Stimulated activated CD4-positive, alpha-beta T cell treated with anti-CD3 and anti-CD28 coated beads, TNF-alpha, amount 100 ng/mL, for 1 hour (primary cell): ENCODE results near the gene TAS2R1.
"Not testable (repeated sequence)": the region's sequence is repeated elsewhere in the genome, so short reads cannot be mapped to it uniquely, and the experiment has no call there.

Experiments used
- DNase-seq, 3 donors: peaks; one replicate each; pipeline ENCODE4 v3.0.0-alpha.2; 2020; ENCODE audit warnings: low read depth in 3 of 3, low spot score in 1 of 3

TAS2R1 gene

DNA sequence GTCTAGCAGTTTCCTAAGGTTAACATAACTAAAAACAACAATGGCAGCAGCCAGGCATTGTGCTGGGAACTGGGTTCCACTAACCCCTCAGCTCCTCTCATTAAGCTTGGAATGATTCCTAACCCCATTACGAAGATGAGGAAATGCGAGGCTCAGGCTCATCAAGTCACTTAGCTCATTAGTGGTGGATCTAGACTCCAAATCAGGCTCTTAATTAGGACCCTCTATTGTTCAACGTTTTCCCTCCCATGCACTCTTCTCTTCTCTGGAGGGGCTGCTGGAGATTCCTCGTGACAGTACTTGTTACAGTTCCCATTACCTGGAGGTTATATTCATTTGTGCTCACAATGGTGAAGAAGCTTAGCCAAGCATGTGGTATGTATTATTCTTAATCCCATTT is 6.5 kb downstream of the TAS2R1 start:
- DNase-seq = no peak

GRCh38 chr5:9622971-9623421 is 7.2 kb downstream of the TAS2R1 start:
- DNase-seq = no peak

GRCh38 chr5:9621379-9621903 is 8.7 kb downstream of the TAS2R1 start:
- no peak for DNase-seq

DNA sequence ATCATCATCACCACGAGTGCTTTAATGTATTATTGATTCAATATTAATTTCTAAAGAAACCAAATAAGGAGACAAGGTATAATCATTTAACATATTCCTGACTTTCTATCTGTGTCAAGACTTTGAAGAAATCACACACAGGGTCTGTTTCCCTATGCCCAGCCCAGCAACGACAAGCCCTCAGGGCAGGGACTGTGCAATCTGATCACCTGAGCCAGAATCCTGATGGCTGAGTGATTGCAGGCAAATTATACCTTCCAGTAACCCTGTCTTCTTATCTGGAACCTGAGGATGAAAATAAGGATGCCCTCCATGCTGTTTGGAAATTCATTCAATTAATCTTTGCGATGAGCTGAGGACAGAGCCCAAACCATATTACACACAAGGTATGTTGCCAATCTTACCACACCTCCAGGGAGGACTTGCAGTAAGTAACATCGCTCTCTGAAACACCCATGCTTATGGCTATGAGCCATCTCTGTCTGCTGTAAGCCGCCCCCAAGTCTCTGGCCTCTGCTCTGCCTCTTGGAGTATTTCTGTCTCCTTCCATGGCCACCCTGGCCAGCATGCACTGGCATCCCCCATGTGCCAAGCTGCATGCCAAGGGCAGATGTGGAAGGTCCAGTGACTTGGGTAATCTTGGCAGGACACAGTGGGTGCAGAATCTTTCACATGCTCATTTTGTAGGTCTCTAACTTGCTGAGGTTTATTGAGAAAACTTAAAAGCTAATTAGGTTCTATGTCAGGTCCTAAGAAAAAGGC is 10.6 kb downstream of the TAS2R1 start:
- DNase-seq = no peak

DNA sequence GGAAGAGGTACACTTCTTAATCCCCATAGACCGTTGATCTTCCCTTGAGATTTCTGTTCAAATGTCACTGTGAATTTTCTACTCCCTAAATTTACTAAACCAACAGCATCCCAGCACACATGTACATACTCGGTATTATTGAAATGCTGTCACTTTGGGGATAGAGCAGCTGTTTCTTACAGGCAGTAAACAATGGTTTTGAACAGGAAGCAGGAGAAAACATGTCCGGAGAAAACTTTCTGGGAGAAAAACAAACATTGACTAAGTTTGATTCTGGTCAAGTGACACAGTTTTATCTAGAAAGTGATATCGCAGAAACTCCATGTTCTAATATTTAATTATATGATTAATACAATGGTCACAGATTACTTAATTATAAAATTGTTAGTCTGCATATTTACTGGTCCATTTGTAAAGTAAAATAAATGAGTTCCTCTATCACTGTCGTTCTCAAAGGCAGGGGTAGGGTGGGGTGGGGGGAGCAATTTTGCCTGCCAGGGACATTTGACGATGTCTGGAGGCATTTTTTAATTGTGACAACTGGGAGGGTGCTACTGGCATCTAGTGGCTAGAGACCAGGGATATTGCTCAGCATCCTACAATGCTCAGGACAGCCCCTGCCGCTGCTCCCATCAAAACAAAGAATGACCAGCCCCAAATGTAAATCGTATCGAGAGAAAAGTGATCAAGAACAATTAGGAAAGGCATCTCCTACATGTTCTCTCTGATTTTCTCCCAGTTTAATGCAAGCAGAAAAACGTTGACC is 12.2 kb downstream of the TAS2R1 start:
- no peak for DNase-seq

- no peak for DNase-seq
Observed at GRCh38 chr5:9617221-9617620, 12.9 kb downstream of the TAS2R1 start.

GRCh38 chr5:9615331-9615730 is 14.8 kb downstream of the TAS2R1 start:
- no peak for DNase-seq

DNA sequence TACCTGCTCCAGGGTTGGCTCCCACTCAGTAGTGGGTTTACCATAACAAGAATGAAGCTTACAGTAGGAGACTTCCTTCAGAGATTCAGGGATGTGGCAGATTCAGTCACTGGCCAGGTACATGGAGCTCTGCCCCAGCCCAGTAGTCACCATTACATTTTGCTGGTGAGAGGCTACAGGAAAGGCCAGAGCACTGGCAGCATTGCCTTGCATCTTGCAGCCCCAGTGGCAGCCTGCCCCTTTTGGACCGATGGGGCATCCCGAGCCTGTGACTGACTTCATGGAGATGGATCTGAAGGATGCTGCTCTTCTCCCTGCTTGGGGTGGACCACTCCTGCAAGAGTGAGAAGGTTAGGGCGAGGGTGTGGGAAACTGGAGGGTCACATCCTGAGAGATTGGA is 16.8 kb downstream of the TAS2R1 start:
- DNase-seq = no peak

- DNase-seq = no peak
Observed at GRCh38 chr5:9610969-9611368, 19.2 kb downstream of the TAS2R1 start.

DNA sequence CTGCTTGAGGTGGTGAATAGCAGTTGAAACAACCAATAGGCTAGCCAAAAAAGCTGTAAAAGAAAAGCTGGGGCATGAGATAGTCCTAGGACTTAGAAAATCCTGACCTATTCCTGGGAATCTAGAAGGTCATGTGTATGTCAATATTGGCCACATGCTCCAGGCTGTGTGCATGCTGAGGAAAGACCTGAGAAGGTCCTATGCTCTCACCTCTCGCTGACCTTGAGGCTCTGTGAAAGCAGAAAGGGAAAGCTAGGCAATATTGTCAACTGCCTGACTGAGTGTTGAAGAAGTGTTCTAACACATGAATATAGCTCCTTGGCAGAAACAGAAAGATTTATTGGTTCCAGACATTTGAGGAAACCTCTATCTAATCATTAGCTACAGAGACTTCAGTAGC is 19.8 kb downstream of the TAS2R1 start:
- DNase-seq = no peak

- no peak for DNase-seq
Observed at GRCh38 chr5:9608093-9608492, 22.1 kb downstream of the TAS2R1 start.

GRCh38 chr5:9605041-9605838 is 24.9 kb downstream of the TAS2R1 start:
- DNase-seq = no peak

DNA sequence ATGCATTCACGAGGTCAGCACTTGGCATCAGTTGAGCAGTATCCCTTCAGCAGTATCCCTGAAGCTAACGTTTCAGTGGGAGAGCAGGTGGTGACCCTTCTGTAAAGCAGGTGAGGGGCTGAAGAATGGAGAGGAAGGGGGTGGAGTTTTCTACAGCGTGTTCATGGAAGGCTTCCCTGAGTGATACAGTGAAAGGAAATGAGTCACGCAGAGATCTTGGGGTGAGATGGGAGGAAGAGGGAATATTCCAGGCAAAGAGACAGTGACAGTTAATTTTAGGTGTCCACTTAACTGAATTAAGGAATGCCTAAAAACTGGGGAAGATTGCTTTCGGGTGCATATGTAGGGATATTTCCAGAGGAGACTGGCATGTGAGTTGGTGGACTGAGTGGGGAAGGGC is 25.7 kb downstream of the TAS2R1 start:
- no peak for DNase-seq

GRCh38 chr5:9601055-9601739 is 29.0 kb downstream of the TAS2R1 start:
- no peak for DNase-seq

GRCh38 chr5:9599391-9599790 is 30.8 kb downstream of the TAS2R1 start:
- no peak for DNase-seq

GRCh38 chr5:9598329-9598728 is 31.8 kb downstream of the TAS2R1 start:
- DNase-seq = not testable (repeated sequence)

- DNase-seq = not testable (repeated sequence)
Observed at GRCh38 chr5:9597322-9597721, 32.8 kb downstream of the TAS2R1 start.

GRCh38 chr5:9596824-9597223 is 33.3 kb downstream of the TAS2R1 start:
- DNase-seq = no peak

DNA sequence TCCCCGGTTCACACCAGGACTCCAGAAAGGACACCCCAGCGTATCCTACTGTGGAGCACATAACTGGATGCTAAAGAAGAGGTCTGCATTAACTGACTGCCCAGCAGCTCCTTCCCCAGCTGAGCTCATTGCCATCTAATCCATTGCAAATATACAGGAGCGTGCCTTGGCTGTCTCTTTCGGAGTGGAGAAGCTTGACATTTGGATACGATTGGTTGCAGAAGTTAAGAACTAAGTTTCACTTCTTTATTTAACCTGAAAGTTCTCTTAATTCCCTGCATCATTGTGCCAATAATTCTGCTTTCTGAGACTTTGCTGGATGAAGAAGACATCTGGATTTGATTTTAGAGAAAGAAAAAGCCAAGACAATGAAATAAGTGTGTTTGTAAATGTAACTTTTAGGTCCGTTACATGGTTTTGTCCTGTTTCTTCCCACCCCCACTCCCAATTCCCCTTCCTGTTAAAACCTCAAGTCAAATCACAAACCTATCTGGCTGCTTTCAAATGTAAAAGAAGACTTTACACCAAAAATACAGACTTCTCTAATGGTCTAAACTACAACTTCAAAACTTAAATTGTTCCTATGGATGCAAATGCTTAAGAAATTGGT is 33.9 kb downstream of the TAS2R1 start:
- DNase-seq = no peak

DNA sequence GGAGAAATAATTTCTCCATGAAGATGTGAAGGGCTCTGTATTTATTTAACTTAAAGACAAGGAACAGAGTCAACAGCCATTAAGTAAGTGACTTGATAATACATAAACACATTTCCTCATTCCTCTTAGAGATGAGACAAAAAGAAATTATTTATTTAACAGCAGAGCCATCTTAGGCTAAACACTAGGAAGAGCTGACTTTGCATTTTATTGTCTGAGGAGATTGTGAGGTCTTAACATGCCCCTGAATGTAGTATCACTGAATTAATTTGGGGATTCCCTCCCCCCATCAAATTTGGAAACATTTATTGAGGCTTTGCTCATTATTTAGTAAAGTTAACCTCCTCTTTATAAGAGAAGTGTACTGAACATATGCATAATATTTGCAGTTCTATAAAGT is 35.2 kb downstream of the TAS2R1 start:
- no peak for DNase-seq
